ENCODE results near the gene CDC14A. TPM values are rescaled to one million over a fixed set of nuclear protein-coding genes. Genes with fewer than 3 reads are reported as not detected.

CDC14A gene
- total RNA-seq, 4 donors from 2014 or later, result 9.0 to 32.4 (median 23.0) TPM

- H3K4me1 ChIP-seq, result no peaks in the 10 kb centered on the region
- intact Hi-C loops (cut with DNase I; ENCODE audit: low total_unique reads), result no loop called here
These were observed 58.7 kb downstream of the CDC14A start for GRCh38 chr1:100411019-100411418.

GRCh38 chr1:100411574-100411973, 59.3 kb downstream of the CDC14A start:
- TF ChIP-seq POLR2A (IDR thresholded peaks at IDR 0.05) (no peak), CTCF (IDR thresholded peaks at IDR 0.05) (no peak)
- H3K27ac ChIP-seq, result no peak overlapping the region
- intact Hi-C loops (cut with DNase I; ENCODE audit: low total_unique reads), result no loop called here

More at GRCh38 chr1:100411019-100411418, 58.7 kb downstream of the CDC14A start:
- H3K27me3 ChIP-seq, result no peaks in the 10 kb centered on the region
- no peaks in the 10 kb centered on the region for H3K36me3 ChIP-seq
- TF ChIP-seq POLR2A (IDR thresholded peaks at IDR 0.05), result no peak
- TF ChIP-seq CTCF (IDR thresholded peaks at IDR 0.05), result no peak
- no peak overlapping the region for H3K27ac ChIP-seq
- no peak overlapping the region for H3K4me3 ChIP-seq
- H3K9me3 ChIP-seq, result no peaks in the 10 kb centered on the region
- DNase-seq, result no peak

GRCh38 chr1:100413035-100413434, 60.7 kb downstream of the CDC14A start:
- H3K36me3 ChIP-seq, result no peaks in the 10 kb centered on the region
- no peaks in the 10 kb centered on the region for H3K4me1 ChIP-seq
- H3K4me3 ChIP-seq, result no peak overlapping the region
- no peak for DNase-seq
- peak overlapping the region in 1 of 2 donors; percentile 14 for H3K27ac ChIP-seq
- TF ChIP-seq CTCF (IDR thresholded peaks at IDR 0.05), result no peak
- TF ChIP-seq POLR2A (IDR thresholded peaks at IDR 0.05), result no peak
- H3K27me3 ChIP-seq, result no peaks in the 10 kb centered on the region
- no peaks in the 10 kb centered on the region for H3K9me3 ChIP-seq
- intact Hi-C loops (cut with DNase I; ENCODE audit: low total_unique reads), result no loop called here

More at GRCh38 chr1:100411574-100411973, 59.3 kb downstream of the CDC14A start:
- H3K9me3 ChIP-seq, result no peaks in the 10 kb centered on the region
- no peak overlapping the region for H3K4me3 ChIP-seq
- H3K4me1 ChIP-seq, result no peaks in the 10 kb centered on the region
- no peaks in the 10 kb centered on the region for H3K36me3 ChIP-seq
- no peaks in the 10 kb centered on the region for H3K27me3 ChIP-seq
- no peak for DNase-seq

- TF ChIP-seq POLR2A (IDR thresholded peaks at IDR 0.05) (no peak), CTCF (IDR thresholded peaks at IDR 0.05) (no peak)
- Histone ChIP-seq H3K27ac (no peak overlapping the region), H3K4me1 (no peaks in the 10 kb centered on the region), H3K36me3 (no peaks in the 10 kb centered on the region), H3K9me3 (no peaks in the 10 kb centered on the region), H3K4me3 (no peak overlapping the region), H3K27me3 (no peaks in the 10 kb centered on the region)
- intact Hi-C loops (cut with DNase I; ENCODE audit: low total_unique reads), result no loop called here
- DNase-seq, result no peak
These were observed 62.6 kb downstream of the CDC14A start for GRCh38 chr1:100414693-100415497.

- TF ChIP-seq CTCF (IDR thresholded peaks at IDR 0.05) (no peak), POLR2A (IDR thresholded peaks at IDR 0.05) (no peak)
- Histone ChIP-seq H3K9me3 (no peaks in the 10 kb centered on the region), H3K36me3 (no peaks in the 10 kb centered on the region), H3K4me3 (no peak overlapping the region), H3K4me1 (no peaks in the 10 kb centered on the region), H3K27me3 (no peaks in the 10 kb centered on the region), H3K27ac (no peak overlapping the region)
- DNase-seq, result no peak
- intact Hi-C loops (cut with DNase I; ENCODE audit: low total_unique reads), result no loop called here
These were observed 63.1 kb downstream of the CDC14A start for GRCh38 chr1:100415498-100415778.

Data from uterus (tissue), 4 donors.